Mesodermal cell (in vitro differentiated cells): ENCODE data around the gene MACROH2A2.

ENCODE experiments used
- H3K27ac ChIP-seq: 2 replicates; pipeline ENCODE4 v1.7.0; 2013; ENCODE audit warnings: mild to moderate bottlenecking, low read depth, low read length, moderate library complexity; ENCODE audit not compliant: severe bottlenecking
- H3K36me3 ChIP-seq: 2 replicates; pipeline ENCODE4 v1.7.1; 2013; ENCODE audit warnings: mild to moderate bottlenecking, low read length, moderate library complexity; ENCODE audit not compliant: control insufficient read depth, insufficient read depth
- H3K4me1 ChIP-seq: one replicate; pipeline ENCODE4 v1.7.1; 2013; ENCODE audit warnings: mild to moderate bottlenecking, low read length; ENCODE audit not compliant: insufficient read depth, control insufficient read depth, poor library complexity, severe bottlenecking
- H3K4me3 ChIP-seq: 2 replicates; pipeline ENCODE4 v1.7.0; 2013; ENCODE audit warnings: low read length, control low read depth, mild to moderate bottlenecking; ENCODE audit not compliant: insufficient read depth, poor library complexity, severe bottlenecking; ENCODE audit errors: extremely low read depth
- H3K9me3 ChIP-seq: 2 replicates; pipeline ENCODE4 v1.7.1; 2013; ENCODE audit warnings: mild to moderate bottlenecking, low read length, moderate library complexity; ENCODE audit not compliant: control insufficient read depth
- WGBS, 2 experiments: methylation state at CpG; one replicate each; pipeline ENCODE4 v1.1.5; 2013; ENCODE audit warnings: missing lambda C conversion rate in 2 of 2; ENCODE audit not compliant: insufficient coverage in 2 of 2; 5-methylcytosine and 5-hydroxymethylcytosine counted together

MACROH2A2 gene

GRCh38 chr10:70048030-70048723 lies 4.5 kb upstream of the MACROH2A2 start:
- Histone ChIP-seq H3K27ac (no peak overlapping the region), H3K4me3 (no peak overlapping the region), H3K4me1 (no peaks in the 10 kb centered on the region), H3K9me3 (peaks cover 2% of the 10 kb centered on the region), H3K36me3 (no peaks in the 10 kb centered on the region)
- 62 to 89% methylated on average over 3 to 4 of the region's 5 CpGs for WGBS, 2 experiments

DNA sequence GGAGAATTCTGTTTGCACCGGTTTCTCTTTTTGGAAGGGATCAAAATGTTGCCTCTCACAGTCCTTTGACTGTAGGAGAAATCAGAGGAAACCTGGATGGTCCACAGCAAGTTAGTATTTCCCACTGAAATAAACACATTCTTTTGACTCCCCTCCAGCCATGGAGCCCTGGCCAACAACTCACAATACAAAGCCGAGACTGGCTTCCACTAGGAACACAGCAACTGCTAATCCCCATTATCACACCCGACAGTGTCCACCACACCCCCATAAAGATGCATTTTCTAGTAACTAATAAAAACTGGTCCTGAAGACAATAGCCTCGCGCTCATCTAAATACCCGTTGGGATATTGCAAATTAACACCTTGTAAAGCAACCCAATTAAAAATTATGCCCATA lies 798 bp upstream of the MACROH2A2 start:
- 68 to 78% methylated on average over 6 of the region's 6 CpGs for WGBS, 2 experiments
- no peaks in the 10 kb centered on the region for H3K9me3 ChIP-seq
- H3K27ac ChIP-seq: no peak overlapping the region
- H3K4me1 ChIP-seq: no peaks in the 10 kb centered on the region
- peaks cover 3% of the 10 kb centered on the region for H3K36me3 ChIP-seq
- H3K4me3 ChIP-seq: peak overlapping the region; percentile 74

- Histone ChIP-seq H3K27ac (peak overlapping the region; percentile 82), H3K9me3 (no peaks in the 10 kb centered on the region), H3K4me1 (no peaks in the 10 kb centered on the region), H3K4me3 (peak overlapping the region; percentile 74), H3K36me3 (peaks cover 3% of the 10 kb centered on the region)
- WGBS, 2 experiments: 0% methylated on average over 45 to 59 of the region's 78 CpGs
These were observed 683 bp downstream of the MACROH2A2 start for GRCh38 chr10:70053218-70053840.

GRCh38 chr10:70053841-70054288 lies 1.2 kb downstream of the MACROH2A2 start:
- Histone ChIP-seq H3K36me3 (peaks cover 3% of the 10 kb centered on the region), H3K27ac (peak overlapping the region; percentile 20), H3K4me3 (peak overlapping the region; percentile 74), H3K4me1 (no peaks in the 10 kb centered on the region), H3K9me3 (no peaks in the 10 kb centered on the region)
- WGBS, 2 experiments: 13 to 16% methylated on average over 23 to 24 of the region's 33 CpGs

DNA sequence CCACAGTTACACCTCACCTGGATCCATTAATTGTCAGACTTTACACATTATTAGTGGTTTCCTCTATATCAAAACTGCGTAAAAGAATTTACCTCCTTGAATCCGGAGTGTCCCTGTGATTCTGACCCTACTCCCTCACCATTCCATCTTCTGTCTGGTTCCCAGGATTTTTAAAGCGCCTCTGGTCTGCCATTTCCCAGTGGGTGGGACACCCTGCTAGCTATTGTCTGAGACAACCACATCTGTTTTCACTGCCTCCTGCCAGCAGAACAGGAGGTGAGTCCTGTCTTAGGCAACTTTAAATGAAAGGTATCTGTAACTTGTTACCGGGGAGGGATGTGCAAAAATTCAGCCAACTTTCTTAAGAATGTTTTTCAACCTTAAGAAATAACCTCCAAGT lies 2.3 kb downstream of the MACROH2A2 start:
- Histone ChIP-seq H3K4me3 (no peak overlapping the region), H3K27ac (no peak overlapping the region), H3K4me1 (no peaks in the 10 kb centered on the region), H3K9me3 (no peaks in the 10 kb centered on the region), H3K36me3 (peaks cover 3% of the 10 kb centered on the region)
- WGBS, 2 experiments: 32 to 54% methylated on average over 3 of the region's 4 CpGs

- Histone ChIP-seq H3K9me3 (no peaks in the 10 kb centered on the region), H3K36me3 (peaks cover 3% of the 10 kb centered on the region), H3K4me1 (no peaks in the 10 kb centered on the region), H3K4me3 (no peak overlapping the region), H3K27ac (no peak overlapping the region)
- WGBS, 2 experiments: 100% methylated on average over 1 of the region's 1 CpG; no CpG with 5 or more reads in 1 of the 2 experiments
These were observed 2.9 kb downstream of the MACROH2A2 start for GRCh38 chr10:70055550-70055949.

DNA sequence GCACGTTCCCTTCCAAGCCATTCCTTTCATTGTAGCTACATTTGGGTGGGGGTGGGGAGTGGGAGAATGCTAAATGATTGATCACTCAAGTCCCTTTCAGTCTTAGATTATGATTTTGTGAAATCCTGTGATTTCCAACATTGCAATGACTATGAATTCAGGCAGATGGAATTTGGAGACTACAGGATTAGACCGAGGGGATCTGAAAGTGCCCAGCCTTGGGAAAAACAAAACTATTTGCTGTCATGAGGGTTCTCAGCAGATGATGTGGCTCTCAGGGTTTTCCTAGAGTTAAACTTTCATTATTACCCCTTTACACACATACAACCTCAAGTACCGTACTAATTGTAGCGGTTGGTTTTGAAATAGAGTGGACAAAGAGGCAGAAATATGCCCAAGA lies 4.7 kb downstream of the MACROH2A2 start:
- Histone ChIP-seq H3K27ac (no peak overlapping the region), H3K4me1 (no peaks in the 10 kb centered on the region), H3K36me3 (peaks cover 3% of the 10 kb centered on the region), H3K9me3 (no peaks in the 10 kb centered on the region), H3K4me3 (no peak overlapping the region)
- WGBS, 2 experiments: 75 to 100% methylated on average over 1 of the region's 4 CpGs

DNA sequence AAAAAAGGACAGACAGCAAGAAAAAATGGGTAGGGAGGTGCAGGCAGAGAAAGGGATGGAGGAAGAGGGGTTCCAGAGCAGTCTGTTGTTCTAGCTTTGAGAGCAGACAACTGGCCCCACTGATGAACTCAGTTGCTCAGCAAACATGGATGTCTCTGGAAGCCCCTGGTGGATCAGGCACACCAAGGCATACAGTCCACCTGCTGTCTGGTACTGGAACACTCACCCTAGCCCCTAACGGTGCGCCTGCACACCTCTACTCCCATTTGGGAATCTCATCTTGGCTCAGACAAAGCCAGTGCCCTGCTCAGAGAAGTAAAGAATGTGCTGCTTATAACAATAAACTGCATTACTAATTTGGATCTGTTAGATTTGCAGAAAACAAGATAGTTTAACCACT lies 7.7 kb downstream of the MACROH2A2 start:
- WGBS, 2 experiments: 86% methylated on average over 2 of the region's 2 CpGs; no CpG with 5 or more reads in 1 of the 2 experiments
- peaks cover 12% of the 10 kb centered on the region for H3K36me3 ChIP-seq
- H3K27ac ChIP-seq: no peak overlapping the region
- no peaks in the 10 kb centered on the region for H3K9me3 ChIP-seq
- H3K4me1 ChIP-seq: no peaks in the 10 kb centered on the region
- H3K4me3 ChIP-seq: no peak overlapping the region

DNA sequence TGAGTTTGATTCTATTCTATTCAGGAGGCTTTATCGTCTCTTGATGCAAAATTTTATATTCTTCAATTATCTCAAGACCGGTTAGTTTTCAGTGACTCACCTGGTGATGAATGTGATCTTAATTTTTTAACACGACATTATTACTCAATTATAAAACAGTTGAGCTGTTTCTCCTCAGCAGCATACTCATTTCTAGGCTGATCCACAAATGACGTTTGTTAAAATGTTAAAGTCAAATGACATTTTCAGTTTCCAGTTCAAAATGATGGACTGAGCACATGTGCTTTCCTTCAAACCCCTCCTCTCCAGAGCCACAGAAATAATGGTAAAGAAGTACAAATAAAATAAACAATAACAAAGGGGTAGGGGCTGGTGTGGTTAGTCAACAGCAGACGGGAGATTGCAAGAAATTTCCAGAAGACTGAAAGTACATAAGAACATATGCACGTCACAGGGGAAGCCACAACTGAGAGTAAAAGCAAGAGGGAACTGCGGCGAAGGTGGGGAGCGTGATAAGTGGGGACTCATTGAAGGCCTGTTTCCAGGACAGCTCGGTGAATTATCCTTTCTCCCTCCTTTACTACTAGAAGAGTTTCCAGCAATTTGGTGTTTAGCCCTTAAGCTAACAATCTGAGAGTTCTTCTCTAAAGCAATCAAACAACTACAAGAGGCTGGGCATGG lies 10.9 kb downstream of the MACROH2A2 start:
- WGBS, 2 experiments: 83 to 87% methylated on average over 4 to 6 of the region's 10 CpGs
- no peaks in the 10 kb centered on the region for H3K4me1 ChIP-seq
- peaks cover 18% of the 10 kb centered on the region for H3K36me3 ChIP-seq
- H3K9me3 ChIP-seq: no peaks in the 10 kb centered on the region
- H3K4me3 ChIP-seq: no peak overlapping the region
- H3K27ac ChIP-seq: no peak overlapping the region

GRCh38 chr10:70064486-70064885 lies 11.8 kb downstream of the MACROH2A2 start:
- Histone ChIP-seq H3K27ac (no peak overlapping the region), H3K36me3 (peaks cover 18% of the 10 kb centered on the region), H3K9me3 (no peaks in the 10 kb centered on the region), H3K4me1 (no peaks in the 10 kb centered on the region), H3K4me3 (no peak overlapping the region)
- 86 to 90% methylated on average over 3 of the region's 4 CpGs for WGBS, 2 experiments
